ENCODE data around the gene SLC16A12. TPM values are rescaled to one million over a fixed set of nuclear protein-coding genes. Genes with fewer than 3 reads are reported as not detected.

The SLC16A12 gene
- total and polyA plus RNA-seq, 2 of the 8 experiments (the other 6 are each of a cell fraction or from before 2014, with no cell fraction given), result 1.6 to 1.9 TPM

- 0 out of 2 replicates have a peak, but pooled peaks have one; percentile 46 for TF ChIP-seq PHF8 (conservative IDR thresholded peaks at IDR 0.05; ENCODE audit: low read depth, low read length)
- TF ChIP-seq SIN3A (conservative IDR thresholded peaks at IDR 0.05 in 1 of 2, IDR thresholded peaks at IDR 0.05 in 1 of 2; ENCODE audit: low read depth in 1 of 2, low read length in 2 of 2), result 0 out of 4 replicates have a peak, but pooled peaks have one; percentile 34 to 41
- TF ChIP-seq JUND (IDR thresholded peaks at IDR 0.05; ENCODE audit: low read length), result no peak
- TF ChIP-seq USF2 (IDR thresholded peaks at IDR 0.05; ENCODE audit: low read length), result no peak
- 0 out of 2 replicates have a peak, but pooled peaks have one; percentile 7 for TF ChIP-seq TBP (IDR thresholded peaks at IDR 0.05; ENCODE audit: low read depth, low read length)
- TF ChIP-seq ASH2L (IDR thresholded peaks at IDR 0.05; ENCODE audit: low read length), result peak; percentile 79
- peak; percentile 57; the same call in 1 of the 2 replicates for TF ChIP-seq YY1 (IDR thresholded peaks at IDR 0.05; ENCODE audit: low read depth, low read length)
- peak; percentile 81; the same call in 1 of the 2 replicates for TF ChIP-seq RBBP5 (IDR thresholded peaks at IDR 0.05; ENCODE audit: borderline replicate concordance, low read depth, low read length)
- peak; percentile 78 for TF ChIP-seq MAX (IDR thresholded peaks at IDR 0.05)
- no peak for TF ChIP-seq ZNF274 (IDR thresholded peaks at IDR 0.05; ENCODE audit: borderline replicate concordance, extremely low read depth, low read length)
- no peak for TF ChIP-seq RAD21 (IDR thresholded peaks at IDR 0.05 in 1 of 2, conservative IDR thresholded peaks at IDR 0.05 in 1 of 2; ENCODE audit: low read depth in 2 of 2, low read length in 2 of 2)
- TF ChIP-seq SUZ12 (IDR thresholded peaks at IDR 0.05; ENCODE audit: low read length), result peak; percentile 57; the same call in 1 of the 2 replicates
These were observed 120.2 kb downstream of the SLC16A12 start (continued) for GRCh38 chr10:89414879-89415821.

All from H1 (cell line).